Superior temporal gyrus (tissue), 1 donor: Measurements from ENCODE around the gene TCF4.

ENCODE experiments used
- DNase-seq: peaks from one replicate; pipeline ENCODE4 v3.0.0-alpha.2; 2016; ENCODE audit errors: extremely low spot score

Gene TCF4

GRCh38 chr18:55265130-55265675 is 322.8 kb downstream of the TCF4 start:
- no peak for DNase-seq

GRCh38 chr18:55264108-55264507 is 323.9 kb downstream of the TCF4 start:
- DNase-seq: no peak

GRCh38 chr18:55262021-55262560 is 325.9 kb downstream of the TCF4 start:
- no peak for DNase-seq

- no peak for DNase-seq
Observed at GRCh38 chr18:55261253-55261652, 326.7 kb downstream of the TCF4 start.

GRCh38 chr18:55258088-55258487 is 329.9 kb downstream of the TCF4 start:
- no peak for DNase-seq

GRCh38 chr18:55256929-55257289 is 331.1 kb downstream of the TCF4 start:
- DNase-seq: no peak

- DNase-seq: no peak
Observed at GRCh38 chr18:55256226-55256928, 331.6 kb downstream of the TCF4 start.

- DNase-seq: no peak
Observed at GRCh38 chr18:55253814-55254213, 334.2 kb downstream of the TCF4 start.

- DNase-seq: no peak
Observed at GRCh38 chr18:55252901-55253300, 335.1 kb downstream of the TCF4 start.

GRCh38 chr18:55252053-55252675 is 335.8 kb downstream of the TCF4 start:
- DNase-seq: no peak

- no peak for DNase-seq
Observed at GRCh38 chr18:55251254-55251971, 336.6 kb downstream of the TCF4 start.

GRCh38 chr18:55250768-55251173 is 337.2 kb downstream of the TCF4 start:
- no peak for DNase-seq

- DNase-seq: no peak
Observed at GRCh38 chr18:55249550-55249949, 338.4 kb downstream of the TCF4 start.

GRCh38 chr18:55248495-55248894 is 339.5 kb downstream of the TCF4 start:
- DNase-seq: no peak

- DNase-seq: no peak
Observed at GRCh38 chr18:55247032-55247431, 341.0 kb downstream of the TCF4 start.

GRCh38 chr18:55246278-55246677 is 341.7 kb downstream of the TCF4 start:
- DNase-seq: no peak

GRCh38 chr18:55245211-55245614 is 342.8 kb downstream of the TCF4 start:
- DNase-seq: peak; percentile 67

GRCh38 chr18:55244546-55244945 is 343.4 kb downstream of the TCF4 start:
- DNase-seq: no peak

- DNase-seq: no peak
Observed at GRCh38 chr18:55243857-55244256, 344.1 kb downstream of the TCF4 start.

- no peak for DNase-seq
Observed at GRCh38 chr18:55243255-55243654, 344.7 kb downstream of the TCF4 start.

- DNase-seq: no peak
Observed at GRCh38 chr18:55240978-55241377, 347.0 kb downstream of the TCF4 start.

- DNase-seq: no peak
Observed at GRCh38 chr18:55239740-55240139, 348.3 kb downstream of the TCF4 start.
